ENCODE measurements around the gene GSE1. TPM values are rescaled to one million over a fixed set of nuclear protein-coding genes. Genes with fewer than 3 reads are reported as not detected.

GSE1 gene
- total RNA-seq, 4 donors from 2014 or later: 100 to 139 (median 120) TPM

DNA sequence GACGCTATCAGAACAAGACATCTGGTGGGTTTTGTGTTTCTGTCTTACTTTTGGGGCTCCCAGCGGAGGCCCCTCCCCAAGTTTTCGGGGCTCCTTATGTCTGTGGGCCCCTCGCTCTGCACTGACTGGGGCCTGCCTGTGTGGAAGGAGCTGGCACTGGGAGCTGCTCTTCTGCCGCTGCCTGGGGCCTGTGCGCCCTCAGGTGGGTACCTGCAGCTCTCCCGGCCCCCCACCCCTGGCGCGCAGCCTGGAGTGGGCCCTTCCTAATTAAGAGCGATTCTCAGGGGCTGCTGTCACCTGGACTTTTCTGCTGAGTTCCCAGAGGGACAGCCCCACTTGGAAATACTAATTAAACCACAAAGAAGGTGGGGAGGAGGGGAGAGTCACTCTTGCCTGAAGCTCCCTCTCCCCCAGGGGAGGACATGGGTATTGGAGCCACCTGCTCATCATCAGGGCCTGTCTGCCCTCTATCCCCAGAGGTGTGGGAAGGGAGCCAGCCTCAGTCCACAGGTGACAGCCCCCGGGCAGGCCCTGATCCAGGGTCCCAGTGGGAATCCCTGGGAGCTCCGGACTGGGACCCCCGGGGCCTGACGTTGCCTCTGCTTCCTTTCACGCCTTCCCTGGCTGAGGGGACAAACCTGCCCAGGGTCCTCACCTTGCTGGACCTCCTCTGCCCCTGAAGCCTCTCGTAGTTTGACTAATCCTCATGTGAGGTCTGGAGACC is 36.5 kb downstream of the GSE1 start:
- peaks cover 21 to 50% (median 38%) of the 10 kb centered on the region in 4 donors for H3K4me1 ChIP-seq
- intact Hi-C loops (cut with DNase I; ENCODE audit: low total_unique reads) (no loop called here), in situ Hi-C loops (cut with MboI; ENCODE audit: low pct_ligation_motif_present in 1 of 4, low pct_unique_long_range_greater_than_20kb in 1 of 4, low sequenced_read_pairs in 3 of 4) (no loop called here)
- no peak for DNase-seq
- no peak for TF ChIP-seq EP300 (IDR thresholded peaks at IDR 0.05; ENCODE audit: low read depth)
- no peaks in the 10 kb centered on the region for H3K27me3 ChIP-seq
- H3K36me3 ChIP-seq: peaks cover 0 to 6% (median 0%) of the 10 kb centered on the region in 4 donors
- H3K4me3 ChIP-seq: no peak overlapping the region
- H3K27ac ChIP-seq: no peak overlapping the region
- no peaks in the 10 kb centered on the region for H3K9me3 ChIP-seq
- 84% methylated on average over 14 of the region's 16 CpGs; no CpG with 5 or more reads in 1 of the 2 donors for WGBS, 2 donors (ENCODE audit: low coverage in 1 of 2)

DNA sequence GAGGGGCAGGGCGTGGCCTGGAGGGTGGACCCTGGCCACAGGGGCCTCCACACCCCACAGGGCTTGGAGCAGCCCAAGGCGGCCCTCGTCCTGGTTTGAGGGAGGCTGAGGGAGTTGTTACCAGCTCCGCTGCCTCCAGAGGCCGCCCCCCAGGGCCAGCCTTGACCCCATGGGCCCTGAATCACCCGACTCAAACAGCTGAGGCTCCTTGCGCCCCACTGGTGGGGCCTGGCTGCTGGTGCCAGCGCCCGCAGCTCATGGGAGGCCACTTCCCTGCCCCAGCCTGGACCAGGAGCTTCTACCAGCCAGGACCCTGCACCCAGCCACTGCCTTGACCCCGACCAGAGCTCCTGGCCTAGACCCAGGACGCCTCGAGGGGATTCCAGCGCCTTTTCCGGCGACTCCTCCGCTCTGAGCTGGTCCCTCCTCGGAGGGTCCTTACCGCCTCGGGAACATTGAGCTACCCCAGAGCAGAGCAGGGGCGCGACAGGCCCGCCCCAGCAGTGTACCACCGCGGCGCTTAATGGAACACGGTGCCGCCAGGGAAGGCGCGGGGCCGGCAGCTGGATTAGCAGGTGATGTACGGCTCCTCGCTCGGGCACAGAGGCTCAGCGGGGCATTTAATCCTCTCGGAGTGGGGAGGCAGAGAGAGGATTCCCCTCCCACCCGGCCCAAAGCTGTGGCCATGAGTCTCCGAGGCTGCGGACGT is 37.2 kb downstream of the GSE1 start:
- H3K27ac ChIP-seq: peak overlapping the region in 2 of 4 donors; percentile 6 to 14
- intact Hi-C loops (cut with DNase I; ENCODE audit: low total_unique reads): no loop called here
- 94% methylated on average over 36 of the region's 39 CpGs; no CpG with 5 or more reads in 1 of the 2 donors for WGBS, 2 donors (ENCODE audit: low coverage in 1 of 2)
- DNase-seq: no peak
- H3K4me1 ChIP-seq: peaks cover 21 to 42% (median 31%) of the 10 kb centered on the region in 4 donors
- in situ Hi-C loops (cut with MboI; ENCODE audit: low pct_ligation_motif_present in 1 of 4, low pct_unique_long_range_greater_than_20kb in 1 of 4, low sequenced_read_pairs in 3 of 4): no loop called here
- TF ChIP-seq, protein P1, sequence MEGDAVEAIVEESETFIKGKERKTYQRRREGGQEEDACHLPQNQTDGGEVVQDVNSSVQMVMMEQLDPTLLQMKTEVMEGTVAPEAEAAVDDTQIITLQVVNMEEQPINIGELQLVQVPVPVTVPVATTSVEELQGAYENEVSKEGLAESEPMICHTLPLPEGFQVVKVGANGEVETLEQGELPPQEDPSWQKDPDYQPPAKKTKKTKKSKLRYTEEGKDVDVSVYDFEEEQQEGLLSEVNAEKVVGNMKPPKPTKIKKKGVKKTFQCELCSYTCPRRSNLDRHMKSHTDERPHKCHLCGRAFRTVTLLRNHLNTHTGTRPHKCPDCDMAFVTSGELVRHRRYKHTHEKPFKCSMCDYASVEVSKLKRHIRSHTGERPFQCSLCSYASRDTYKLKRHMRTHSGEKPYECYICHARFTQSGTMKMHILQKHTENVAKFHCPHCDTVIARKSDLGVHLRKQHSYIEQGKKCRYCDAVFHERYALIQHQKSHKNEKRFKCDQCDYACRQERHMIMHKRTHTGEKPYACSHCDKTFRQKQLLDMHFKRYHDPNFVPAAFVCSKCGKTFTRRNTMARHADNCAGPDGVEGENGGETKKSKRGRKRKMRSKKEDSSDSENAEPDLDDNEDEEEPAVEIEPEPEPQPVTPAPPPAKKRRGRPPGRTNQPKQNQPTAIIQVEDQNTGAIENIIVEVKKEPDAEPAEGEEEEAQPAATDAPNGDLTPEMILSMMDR (IDR thresholded peaks at IDR 0.05): no peak
- TF ChIP-seq EP300 (IDR thresholded peaks at IDR 0.05; ENCODE audit: low read depth) (no peak), POLR2AphosphoS5 (IDR thresholded peaks at IDR 0.05) (no peak), POLR2A (IDR thresholded peaks at IDR 0.05) (no peak)
- no peak overlapping the region for H3K4me3 ChIP-seq
- peaks cover 0 to 6% (median 0%) of the 10 kb centered on the region in 4 donors for H3K36me3 ChIP-seq
- H3K27me3 ChIP-seq: no peaks in the 10 kb centered on the region
- no peaks in the 10 kb centered on the region for H3K9me3 ChIP-seq

DNA sequence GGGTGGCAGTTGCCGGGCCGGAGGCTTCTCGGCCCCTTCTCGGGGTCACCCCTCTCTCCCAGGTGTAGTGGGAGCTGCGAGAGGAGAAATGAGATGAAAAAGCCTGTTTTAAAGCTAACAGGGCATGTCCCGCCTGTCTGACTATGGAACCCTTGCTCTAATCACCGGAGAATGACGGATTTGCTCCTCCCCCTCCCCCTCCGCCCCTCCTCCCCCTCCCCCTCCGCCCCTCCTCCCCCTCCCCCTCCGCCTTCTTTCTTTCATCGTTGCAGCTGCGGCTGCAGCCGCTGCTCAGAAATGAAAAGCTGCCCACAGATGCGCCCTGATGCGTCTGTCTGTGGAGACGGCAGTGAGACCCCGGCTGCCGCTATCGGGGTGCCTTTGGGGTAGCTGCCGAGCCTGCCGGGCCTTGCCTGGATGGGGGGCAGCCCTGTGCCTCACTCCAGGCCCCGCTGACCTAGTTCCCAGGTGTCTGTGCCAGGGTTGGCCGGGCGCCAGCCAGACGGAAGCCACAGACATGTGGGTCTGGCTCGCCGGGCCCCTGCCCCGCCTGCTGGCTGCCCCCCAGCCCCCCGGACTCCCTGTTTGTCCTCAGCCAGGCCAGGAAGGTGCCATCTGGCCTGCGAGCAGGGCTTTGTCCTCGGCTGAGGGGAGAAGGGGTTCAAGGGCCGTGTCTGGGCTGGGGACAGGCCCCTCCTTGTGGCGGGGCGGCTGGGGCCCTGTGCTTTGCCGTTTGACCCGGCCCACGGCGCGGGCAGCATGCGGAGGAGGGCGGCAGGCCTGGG is 37.9 kb downstream of the GSE1 start:
- Histone ChIP-seq H3K27ac (peak overlapping the region; percentile 76 to 92 (median 82)), H3K9me3 (no peaks in the 10 kb centered on the region), H3K4me3 (no peak overlapping the region), H3K4me1 (peaks cover 19 to 37% (median 28%) of the 10 kb centered on the region in 4 donors), H3K27me3 (no peaks in the 10 kb centered on the region), H3K36me3 (peaks cover 0 to 11% (median 2%) of the 10 kb centered on the region in 4 donors)
- DNase-seq: no peak
- intact Hi-C loops (cut with DNase I; ENCODE audit: low total_unique reads): no loop called here
- WGBS, 2 donors (ENCODE audit: low coverage in 1 of 2): 52% methylated on average over 32 of the region's 42 CpGs; no CpG with 5 or more reads in 1 of the 2 donors
- TF ChIP-seq POLR2A (IDR thresholded peaks at IDR 0.05) (no peak), EP300 (IDR thresholded peaks at IDR 0.05; ENCODE audit: low read depth) (no peak), POLR2AphosphoS5 (IDR thresholded peaks at IDR 0.05) (no peak)
- TF ChIP-seq, protein P1 (IDR thresholded peaks at IDR 0.05): no peak
- in situ Hi-C loops (cut with MboI; ENCODE audit: low pct_ligation_motif_present in 1 of 4, low pct_unique_long_range_greater_than_20kb in 1 of 4, low sequenced_read_pairs in 3 of 4): no loop called here

DNA sequence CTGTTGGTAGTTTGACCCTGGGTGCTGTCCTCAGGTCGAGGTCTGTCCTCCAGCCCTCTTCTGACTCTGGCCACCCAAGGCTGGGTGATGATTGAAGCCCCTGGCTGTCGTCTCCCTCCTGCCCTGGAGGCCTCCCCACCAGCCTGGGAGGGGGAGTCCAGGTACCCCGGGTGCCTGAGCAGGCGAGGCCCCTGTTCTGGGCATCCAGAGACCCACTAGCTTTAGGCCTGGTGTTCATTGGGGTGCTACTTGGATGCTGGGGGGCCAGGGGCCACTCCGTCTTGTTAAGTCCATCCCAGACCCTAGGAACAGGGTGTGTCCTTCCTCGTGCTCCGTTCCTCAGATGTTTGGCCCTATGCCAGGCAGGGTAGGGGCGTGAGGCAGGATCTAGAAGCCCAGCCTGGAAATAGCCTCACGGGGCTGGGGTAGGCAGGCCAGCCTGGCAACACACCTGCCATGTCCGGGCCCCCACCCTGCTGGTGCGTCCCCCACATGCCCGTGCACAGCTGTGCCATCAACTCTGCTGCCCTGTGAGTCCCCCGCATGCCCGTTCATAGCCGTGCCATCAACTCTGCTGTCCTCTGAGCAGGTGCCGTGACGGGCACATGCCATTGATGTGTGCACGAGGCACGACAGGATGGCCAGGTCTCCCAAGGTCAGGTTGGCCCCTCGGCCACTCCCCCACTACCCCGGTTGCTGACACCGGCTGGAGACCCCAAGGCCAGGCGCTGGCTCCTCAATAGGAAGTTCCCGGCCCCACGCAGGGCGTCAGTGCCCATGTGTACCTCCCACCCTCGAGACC is 38.7 kb downstream of the GSE1 start:
- Histone ChIP-seq H3K27ac (peak overlapping the region; percentile 76 to 92 (median 82)), H3K4me3 (no peak overlapping the region), H3K36me3 (peaks cover 0 to 19% (median 6%) of the 10 kb centered on the region in 4 donors), H3K27me3 (no peaks in the 10 kb centered on the region), H3K4me1 (peaks cover 19 to 37% (median 28%) of the 10 kb centered on the region in 4 donors), H3K9me3 (no peaks in the 10 kb centered on the region)
- intact Hi-C loops (cut with DNase I; ENCODE audit: low total_unique reads): no loop called here
- 62% methylated on average over 26 of the region's 27 CpGs; no CpG with 5 or more reads in 1 of the 2 donors for WGBS, 2 donors (ENCODE audit: low coverage in 1 of 2)
- in situ Hi-C loops (cut with MboI; ENCODE audit: low pct_ligation_motif_present in 1 of 4, low pct_unique_long_range_greater_than_20kb in 1 of 4, low sequenced_read_pairs in 3 of 4): no loop called here
- no peak for DNase-seq
- TF ChIP-seq, protein P1 (IDR thresholded peaks at IDR 0.05): no peak
- no peak for TF ChIP-seq POLR2AphosphoS5 (IDR thresholded peaks at IDR 0.05)
- no peak for TF ChIP-seq POLR2A (IDR thresholded peaks at IDR 0.05)
- TF ChIP-seq EP300 (IDR thresholded peaks at IDR 0.05; ENCODE audit: low read depth): no peak
